RWPE1 (cell line): ENCODE measurements around the gene CFTR.
"Not testable (repeated sequence)": the region's sequence is repeated elsewhere in the genome, so short reads cannot be mapped to it uniquely, and the experiment has no call there.

ENCODE experiments used
- CTCF ChIA-PET: fragments of 350-600 bp; sonication (Branson Sonifier 250); formaldehyde crosslinking; extraction: SDS; loops from one replicate; lab custom pipeline; 2021; lab: Yijun Ruan, JAX
- POLR2A ChIA-PET: fragments of 400-600 bp; formaldehyde crosslinking; extraction: SDS; loops from one replicate; lab custom pipeline; 2020; ENCODE audit warnings: antibody characterized with exemption; ENCODE audit not compliant: low non-redundant PET; lab: Yijun Ruan, JAX
- DNase-seq: peaks from one replicate; pipeline ENCODE4 v3.0.0; 2012; ENCODE audit warnings: low spot score
- H3K27ac ChIP-seq: fragments of 450-650 bp; 2 replicates; pipeline ENCODE4 v1.5.1; 2017
- CTCF ChIP-seq: fragments of 450-650 bp; conservative IDR thresholded peaks from 2 replicates; pipeline ENCODE4 v1.5.1; 2017; ENCODE audit warnings: low read depth, mild to moderate bottlenecking

Gene CFTR

GRCh38 chr7:117458977-117459583 lies 20.7 kb upstream of the CFTR start:
- no peak for DNase-seq
- ChIA-PET CTCF (interaction anchor here (0.6 to 2.1 kb wide), 13 partner anchors 17 to 811 kb away, joined by 3 to 12 read pairs (median 3); no protein-coding TSS in a partner anchor), POLR2A (no interaction called here)
- TF ChIP-seq CTCF: peak; percentile 78
- H3K27ac ChIP-seq: no peak overlapping the region

- CTCF ChIA-PET: interaction anchor here (0.6 to 2.1 kb wide), 7 partner anchors 16 to 717 kb away, joined by 3 to 12 read pairs (median 3); no protein-coding TSS in a partner anchor
These were observed 20.1 kb upstream of the CFTR start for GRCh38 chr7:117459735-117460134.

GRCh38 chr7:117460815-117461214 lies 19.0 kb upstream of the CFTR start:
- DNase-seq, H3K27ac ChIP-seq, POLR2A ChIA-PET, CTCF ChIA-PET: not testable (repeated sequence)

More at GRCh38 chr7:117459735-117460134, 20.1 kb upstream of the CFTR start:
- DNase-seq: no peak
- no peak for TF ChIP-seq CTCF
- POLR2A ChIA-PET: no interaction called here
- no peak overlapping the region for H3K27ac ChIP-seq

- CTCF ChIA-PET: interaction anchor here (0.6 kb wide), 1 partner anchor 133 kb away, joined by 3 read pairs; no protein-coding TSS in a partner anchor
- POLR2A ChIA-PET: no interaction called here
- TF ChIP-seq CTCF: no peak
- H3K27ac ChIP-seq: no peak overlapping the region
- no peak for DNase-seq
These were observed 11.7 kb upstream of the CFTR start for GRCh38 chr7:117468174-117468573.

GRCh38 chr7:117470777-117471176 lies 9.0 kb upstream of the CFTR start:
- no peak for DNase-seq
- ChIA-PET POLR2A (no interaction called here), CTCF (interaction anchor here (0.6 kb wide), 1 partner anchor 245 kb away, joined by 3 read pairs; no protein-coding TSS in a partner anchor)
- no peak overlapping the region for H3K27ac ChIP-seq
- no peak for TF ChIP-seq CTCF

GRCh38 chr7:117472335-117472734 lies 7.5 kb upstream of the CFTR start:
- ChIA-PET CTCF (no interaction called here), POLR2A (no interaction called here)
- no peak for TF ChIP-seq CTCF

GRCh38 chr7:117476557-117477215 lies 3.1 kb upstream of the CFTR start:
- ChIA-PET CTCF (interaction anchor here (0.6 to 1.4 kb wide), 2 partner anchors 18 kb away, joined by 3 read pairs; no protein-coding TSS in a partner anchor), POLR2A (no interaction called here)
- no peak for DNase-seq
- no peak overlapping the region for H3K27ac ChIP-seq
- TF ChIP-seq CTCF: no peak

More at GRCh38 chr7:117472335-117472734, 7.5 kb upstream of the CFTR start:
- DNase-seq: no peak
- no peak overlapping the region for H3K27ac ChIP-seq
